GM18508 (cell line): ENCODE measurements around the gene DPP8.
"Not testable (repeated sequence)": the region's sequence is repeated elsewhere in the genome, so short reads cannot be mapped to it uniquely, and the experiment has no call there.

Experiments used
- ATAC-seq: cut with Tn5 transposase; IDR thresholded peaks from one replicate; pipeline ENCODE4 v1.9.1; 2021; ENCODE audit warnings: moderate number of reproducible peaks; ENCODE audit not compliant: insufficient read depth, unreplicated experiment

The DPP8 gene

DNA sequence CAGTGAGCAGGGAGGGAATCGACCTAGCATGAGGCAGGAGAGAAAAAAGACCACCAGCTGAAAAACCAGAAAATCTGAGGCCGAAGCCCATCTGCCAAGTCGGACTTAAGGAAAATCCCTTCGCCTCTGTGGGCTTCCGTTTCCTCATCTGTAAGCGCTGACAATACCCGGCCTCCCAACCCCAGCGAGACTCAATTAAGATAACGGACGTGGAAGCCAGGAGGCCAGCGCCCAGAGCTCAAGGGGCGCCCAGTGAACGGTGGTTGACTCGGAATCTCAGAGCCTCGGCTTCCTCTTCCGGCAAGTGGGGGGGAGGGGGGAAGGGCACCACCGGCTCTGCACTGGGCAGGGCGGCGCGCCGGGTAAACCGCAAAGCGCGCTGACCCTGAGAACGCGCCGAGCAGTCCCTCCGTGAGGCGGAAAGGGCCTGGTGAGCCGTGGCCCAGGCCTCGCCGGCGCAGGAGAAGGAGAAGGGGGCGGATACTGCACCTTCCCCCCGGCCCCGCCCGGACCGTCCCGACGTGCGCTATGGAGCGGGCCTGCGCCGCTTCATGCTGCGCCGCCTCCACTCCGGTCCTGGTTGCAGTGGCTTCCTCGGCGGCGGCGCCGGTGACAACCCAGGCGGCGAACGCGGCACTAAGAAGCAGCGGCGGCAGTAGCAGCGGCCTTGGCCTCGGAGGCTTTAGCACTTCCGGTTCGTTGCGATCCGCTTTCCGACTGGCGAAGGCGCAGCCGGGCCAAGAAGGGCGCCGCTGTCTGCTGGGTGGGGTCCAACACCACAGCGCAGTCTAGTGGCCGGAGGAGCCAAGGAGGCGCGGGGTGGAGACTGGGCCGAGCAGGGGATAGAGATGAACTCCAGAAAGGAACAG, at the start of gene DPP8:
TSS of gene DPP8 (minus strand) at position 693 of the 869 bp plus-strand sequence. CDS start 5,136 bp downstream, outside the sequence.
- ATAC-seq, result peak; percentile 62

DNA sequence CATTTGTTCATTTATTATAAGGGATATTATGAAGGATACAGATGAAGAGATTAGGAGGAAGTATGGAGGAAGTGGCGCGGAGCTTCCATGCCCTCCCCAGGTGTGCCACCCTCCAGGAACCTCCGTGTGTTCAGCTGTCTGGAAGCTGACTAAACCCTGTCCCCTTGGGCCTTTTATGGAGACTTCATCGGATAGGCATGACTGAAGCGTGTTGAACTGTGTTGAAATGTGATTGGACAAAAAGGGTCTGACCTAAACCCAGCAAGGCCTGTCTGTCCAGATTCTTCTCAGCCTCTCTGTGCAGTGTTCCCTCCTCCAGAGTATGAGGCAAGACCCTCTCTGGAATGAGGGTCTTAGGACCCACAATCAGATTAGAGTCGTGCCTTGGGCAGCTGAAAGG, 44.4 kb upstream of the DPP8 start:
- no peak for ATAC-seq

DNA sequence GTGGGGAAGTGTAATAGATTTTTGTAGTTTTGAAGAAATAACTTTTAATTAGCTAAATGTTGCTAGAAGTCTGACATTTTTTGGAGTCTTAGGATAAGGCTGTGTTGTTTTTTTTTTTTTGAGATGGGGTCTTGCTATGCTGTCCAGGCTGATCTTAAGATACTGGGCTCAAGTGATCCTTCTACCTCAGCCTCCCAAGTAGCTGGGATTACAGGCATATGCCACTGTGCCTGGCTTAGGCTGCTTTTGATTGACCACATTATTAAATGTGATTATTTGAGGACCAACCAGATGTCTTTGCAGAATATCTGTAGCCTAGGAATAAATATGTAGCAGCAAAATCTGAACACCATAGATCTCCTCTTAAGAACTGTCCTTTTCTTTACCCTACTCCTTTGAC, 42.5 kb upstream of the DPP8 start:
- ATAC-seq, result no peak

DNA sequence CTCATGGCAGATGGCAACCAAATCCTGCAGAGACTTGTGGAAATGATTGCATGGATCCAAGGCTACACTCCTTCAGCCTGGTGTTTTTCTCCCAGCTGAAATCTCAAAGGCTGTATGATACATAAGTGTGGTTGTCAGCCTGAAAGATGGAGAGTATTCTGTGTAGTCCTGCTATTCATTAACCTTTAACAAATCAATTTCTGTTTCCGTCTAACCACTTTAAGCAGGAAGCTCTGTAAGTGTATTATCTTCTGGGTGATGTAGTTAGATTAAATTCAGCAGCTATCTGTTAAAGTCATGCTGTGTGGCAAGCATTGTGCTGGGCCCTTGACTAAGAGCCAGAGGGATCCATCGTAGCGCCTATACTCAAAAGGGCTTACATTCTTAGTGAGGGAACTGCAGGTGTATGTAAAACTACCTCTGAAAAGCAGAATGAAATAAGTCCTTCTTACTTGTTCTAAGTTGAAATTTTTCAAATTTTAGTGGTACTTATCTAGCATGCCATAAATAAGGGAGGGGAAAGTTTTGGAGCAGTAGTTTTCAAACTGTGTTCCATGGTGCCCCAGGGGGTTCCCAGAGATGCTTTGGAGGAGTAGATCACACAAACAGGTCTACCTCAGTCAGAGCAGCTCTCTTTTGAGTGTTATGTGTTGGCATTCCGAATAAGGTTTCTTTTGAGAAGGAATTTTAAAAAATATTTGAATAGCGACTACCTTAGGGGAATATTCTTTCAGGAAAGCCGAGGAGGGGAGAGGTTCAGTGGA, 41.7 kb upstream of the DPP8 start:
- ATAC-seq, result no peak

DNA sequence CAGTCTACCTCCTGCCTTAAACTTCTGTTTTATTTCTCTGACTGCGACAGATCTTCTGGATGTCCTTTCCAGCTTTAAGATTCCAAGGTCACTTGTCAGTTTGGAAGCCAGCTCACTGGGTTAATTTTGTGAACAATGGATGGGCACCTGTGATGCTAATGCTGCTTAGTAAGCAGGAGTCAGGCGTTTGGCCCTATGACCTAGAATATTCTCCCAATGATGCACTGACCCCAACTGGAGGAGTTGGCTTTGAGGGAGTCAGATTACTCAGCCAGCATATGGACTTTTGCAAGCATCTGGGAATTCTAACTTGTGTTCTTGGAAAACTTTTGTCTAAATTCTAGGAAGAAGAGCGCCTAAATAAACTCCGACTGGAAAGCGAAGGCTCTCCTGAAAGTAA, 40.8 kb upstream of the DPP8 start:
- no peak for ATAC-seq

DNA sequence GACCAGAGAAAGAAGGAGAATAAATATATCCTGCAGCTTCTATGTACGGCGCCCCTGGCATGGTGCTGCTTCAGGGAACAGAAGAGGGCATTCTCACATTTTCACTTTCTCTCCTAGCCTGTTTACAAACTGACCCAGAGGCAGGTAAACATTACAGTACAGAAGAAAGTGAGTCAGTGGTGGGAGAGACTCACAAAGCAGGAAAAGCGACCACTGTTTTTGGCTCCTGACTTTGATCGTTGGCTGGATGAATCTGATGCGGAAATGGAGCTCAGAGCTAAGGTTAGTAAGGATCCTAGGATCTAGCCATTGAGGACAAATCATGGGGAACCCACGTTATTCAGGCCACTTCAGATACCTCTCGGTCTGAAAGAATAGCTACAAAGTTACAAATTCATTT, 39.1 kb upstream of the DPP8 start:
- ATAC-seq, result no peak

DNA sequence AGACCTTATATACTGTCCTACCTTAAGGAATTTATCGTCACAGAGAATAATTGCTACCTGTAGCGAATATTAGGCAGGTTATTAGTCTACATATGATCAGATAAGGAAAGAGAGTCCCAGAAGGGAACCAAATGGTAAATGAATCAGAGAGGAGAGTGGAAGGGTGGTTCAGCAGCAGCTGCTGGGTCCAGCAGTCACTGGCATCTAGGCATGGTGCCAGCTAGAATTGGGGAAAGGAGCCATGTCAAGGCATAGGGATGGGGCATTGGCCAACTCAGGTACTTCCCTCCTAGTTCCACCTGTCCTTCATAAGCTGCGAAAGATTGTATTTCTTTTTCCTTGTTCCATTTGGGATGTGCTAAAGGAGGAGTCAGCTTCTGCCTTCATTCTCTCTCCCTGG, 36.2 kb upstream of the DPP8 start:
- ATAC-seq, result no peak

DNA sequence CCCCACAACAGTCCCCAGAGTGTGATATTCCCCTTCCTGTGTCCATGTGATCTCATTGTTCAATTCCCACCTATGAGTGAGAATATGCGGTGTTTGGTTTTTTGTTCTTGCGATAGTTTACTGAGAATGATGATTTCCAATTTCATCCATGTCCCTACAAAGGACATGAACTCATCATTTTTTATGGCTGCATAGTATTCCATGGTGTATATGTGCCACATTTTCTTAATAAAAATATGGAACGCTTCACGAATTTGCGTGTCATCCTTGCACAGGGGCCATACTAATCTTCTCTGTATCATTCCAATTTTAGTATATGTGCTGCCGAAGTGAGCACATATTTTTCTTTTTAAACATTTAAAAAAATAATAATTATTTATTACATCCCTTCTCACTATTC, 35.4 kb upstream of the DPP8 start:
- not testable (repeated sequence) for ATAC-seq

DNA sequence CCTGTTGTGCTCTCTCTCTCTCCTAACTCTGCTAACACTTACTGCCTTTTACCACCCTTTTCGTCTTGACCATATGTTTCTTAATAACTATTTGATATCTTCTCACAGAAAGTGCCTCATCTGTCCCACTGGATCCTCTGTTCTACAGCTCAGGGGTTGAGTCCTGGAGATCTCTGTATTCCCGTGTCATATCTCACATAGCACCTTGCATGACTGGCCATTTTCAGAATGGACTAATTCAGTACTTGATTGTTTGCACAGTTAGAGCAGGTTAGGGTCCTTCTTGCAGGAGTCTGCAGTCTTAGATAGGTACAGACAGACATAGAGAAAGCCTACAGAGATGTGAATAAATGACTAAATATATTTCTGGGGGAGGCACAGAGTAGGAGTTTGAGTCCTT, 33.7 kb upstream of the DPP8 start:
- ATAC-seq, result no peak

DNA sequence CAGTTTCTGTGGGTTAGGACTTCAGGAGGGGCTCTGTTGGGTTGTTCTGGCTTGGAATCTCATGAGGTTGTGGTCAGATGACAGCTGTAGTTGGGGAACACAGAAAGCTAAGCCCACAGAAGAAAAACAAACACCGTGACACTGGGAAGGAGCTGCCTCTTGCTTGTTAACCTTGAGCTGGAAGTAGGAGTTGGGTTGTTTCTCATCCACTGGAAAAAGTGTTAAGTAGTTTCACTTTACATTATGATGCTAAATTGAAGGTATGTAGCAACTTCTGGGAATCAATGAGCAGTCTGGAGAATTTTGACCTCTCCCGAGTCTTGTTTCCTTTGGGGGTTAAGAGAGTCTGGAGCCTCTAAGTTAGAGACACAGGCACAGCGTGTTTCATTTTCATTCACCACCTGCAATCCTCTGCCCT, 33.2 kb upstream of the DPP8 start:
- ATAC-seq, result no peak

DNA sequence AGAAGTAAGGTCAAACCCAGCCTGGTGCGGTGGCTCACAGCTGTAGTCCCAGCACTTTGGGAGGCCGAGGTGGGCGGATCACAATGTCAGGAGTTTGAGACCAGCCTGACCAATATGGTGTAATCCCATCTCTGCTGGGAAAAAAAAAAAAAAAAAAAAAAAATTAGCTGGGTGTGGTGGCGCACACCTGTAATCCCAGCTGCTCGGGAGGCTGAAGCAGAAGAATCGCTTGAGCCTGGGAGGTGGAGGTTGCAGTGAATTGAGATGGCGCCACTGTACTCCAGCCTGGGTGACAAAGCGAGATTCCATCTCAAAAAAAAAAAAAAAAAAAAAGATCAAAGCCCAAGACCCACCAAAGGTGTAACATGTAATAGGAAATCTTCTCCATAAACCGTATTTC, 31.8 kb upstream of the DPP8 start:
- ATAC-seq, result not testable (repeated sequence)

DNA sequence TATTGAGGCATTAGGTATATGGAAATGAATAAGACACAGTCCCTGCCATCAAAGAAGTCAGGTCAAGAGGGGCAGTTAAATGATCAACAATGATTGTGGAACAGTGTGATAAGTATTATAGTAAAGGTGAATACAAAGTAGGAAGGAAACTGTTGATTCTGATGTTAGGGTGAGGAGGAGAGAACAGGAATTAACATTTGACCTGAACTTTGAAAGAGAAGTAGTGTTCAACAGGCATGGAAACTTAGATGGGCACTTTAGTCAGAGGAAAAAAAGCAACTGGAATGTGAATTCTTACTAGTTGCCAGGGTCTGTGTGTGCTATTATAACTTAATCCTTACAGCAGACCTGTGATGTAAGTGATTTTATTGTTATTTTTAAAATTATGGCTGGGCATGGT, 30.4 kb upstream of the DPP8 start:
- ATAC-seq, result no peak

DNA sequence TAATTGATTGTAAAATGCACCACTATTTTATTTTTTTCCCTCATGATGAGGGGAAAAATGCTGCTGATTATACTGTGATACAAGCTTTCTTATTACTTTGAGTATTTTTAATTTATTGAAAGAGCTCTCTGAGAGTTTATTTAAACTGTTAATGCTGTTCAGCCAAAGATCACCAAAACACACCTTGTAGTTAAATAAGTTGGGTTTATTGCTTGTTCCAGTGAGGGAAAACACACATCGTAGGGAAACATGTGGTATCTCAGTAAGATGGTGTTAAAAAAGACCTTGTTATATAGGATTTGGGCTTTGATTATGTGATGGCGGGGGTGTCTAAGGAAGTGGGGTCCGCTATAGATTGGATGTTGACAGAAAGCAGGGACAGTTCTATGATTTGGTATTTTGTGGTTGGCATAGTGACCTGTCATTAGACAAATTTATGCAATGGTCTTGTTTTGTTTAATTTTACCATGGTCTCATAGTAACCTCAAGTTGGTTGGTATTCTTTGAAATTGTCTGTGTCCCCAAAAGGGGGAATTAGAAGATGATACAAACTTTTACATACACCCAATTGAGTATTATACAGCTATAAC, 23.8 kb upstream of the DPP8 start:
- ATAC-seq, result no peak

DNA sequence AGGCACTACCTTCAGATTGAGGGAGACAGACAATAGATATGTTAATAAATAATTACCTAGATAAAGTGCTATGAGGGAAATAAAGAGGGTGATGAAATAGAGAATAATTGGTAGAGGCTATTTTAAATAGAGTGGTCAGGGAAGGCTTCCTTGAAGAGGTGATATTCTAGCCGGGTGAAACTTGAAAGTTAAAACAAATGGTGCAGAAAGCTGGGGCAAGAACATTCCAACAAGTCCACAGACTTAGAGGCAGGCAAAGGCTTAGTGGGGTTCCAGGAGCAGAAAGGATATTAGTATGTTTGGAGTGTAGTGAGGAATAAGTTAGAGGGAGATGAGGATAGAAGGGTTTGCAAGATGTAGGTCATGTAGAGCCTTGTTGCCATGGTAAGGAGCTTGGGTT, 22.8 kb upstream of the DPP8 start:
- ATAC-seq, result no peak

DNA sequence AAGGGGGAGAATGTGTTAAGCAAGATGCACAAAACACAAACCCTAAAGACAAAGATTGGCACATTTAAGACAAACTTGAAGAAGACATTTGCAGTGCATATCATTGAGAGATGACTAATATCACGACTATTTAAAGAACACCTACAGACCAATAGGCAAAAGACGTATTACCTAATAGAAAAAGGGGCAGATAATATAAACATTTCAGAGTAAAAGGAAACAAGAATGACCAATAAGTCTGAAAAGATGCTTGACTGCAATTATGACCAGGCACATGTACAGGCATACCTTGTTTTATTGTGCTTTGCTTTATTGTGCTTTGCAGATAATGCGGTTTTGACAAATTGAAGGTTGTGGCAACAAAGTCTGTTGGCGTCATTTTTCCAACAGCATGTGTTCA, 17.7 kb upstream of the DPP8 start:
- ATAC-seq, result no peak

DNA sequence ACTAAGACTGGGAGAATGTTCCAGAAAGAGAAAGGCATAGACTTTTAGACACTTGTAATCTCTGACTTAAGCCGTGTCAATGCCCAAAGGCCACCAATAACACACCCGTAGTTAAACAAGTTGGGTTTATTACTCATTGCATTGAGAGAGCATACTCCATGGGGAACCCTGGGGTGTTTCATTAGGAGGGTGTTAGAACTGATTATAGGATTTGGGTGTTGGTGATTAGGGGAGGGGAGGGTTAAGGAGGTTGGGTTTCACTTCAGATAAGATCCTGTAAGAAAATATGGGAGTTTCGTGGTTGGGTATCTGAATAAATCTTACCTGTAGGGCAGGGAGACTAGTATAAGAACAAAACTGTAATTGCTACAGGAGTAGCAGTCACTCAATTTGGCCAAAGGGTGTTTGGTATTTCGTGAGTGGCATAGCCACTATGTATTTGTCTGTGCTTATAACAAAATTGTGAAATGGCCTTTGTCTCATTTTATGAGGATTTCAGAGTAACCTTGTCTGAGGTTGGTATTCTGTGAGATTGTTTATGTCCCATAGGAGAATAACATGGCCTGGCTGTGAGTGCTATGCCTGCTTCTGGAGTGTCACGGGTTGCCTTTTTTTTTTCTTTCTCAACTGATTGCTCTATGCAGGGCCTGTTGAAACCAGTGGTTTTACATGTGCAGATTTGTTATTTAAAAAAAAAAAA, 15.7 kb upstream of the DPP8 start:
- no peak for ATAC-seq

DNA sequence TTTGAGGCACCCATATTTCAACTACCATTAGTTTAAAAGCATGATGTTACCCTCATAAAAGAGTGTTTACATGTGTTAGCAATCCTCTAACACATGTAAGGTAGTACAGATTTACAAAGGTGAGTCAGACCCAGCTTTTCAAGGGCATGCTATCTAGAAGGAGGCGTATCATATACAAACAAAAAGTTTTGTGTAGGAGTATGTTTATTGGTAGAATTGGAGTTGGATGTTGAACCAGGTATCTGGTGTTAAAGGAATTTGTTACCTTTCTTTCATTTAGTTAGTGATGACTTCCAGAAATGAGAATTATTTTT, 15.2 kb upstream of the DPP8 start:
- ATAC-seq, result no peak

DNA sequence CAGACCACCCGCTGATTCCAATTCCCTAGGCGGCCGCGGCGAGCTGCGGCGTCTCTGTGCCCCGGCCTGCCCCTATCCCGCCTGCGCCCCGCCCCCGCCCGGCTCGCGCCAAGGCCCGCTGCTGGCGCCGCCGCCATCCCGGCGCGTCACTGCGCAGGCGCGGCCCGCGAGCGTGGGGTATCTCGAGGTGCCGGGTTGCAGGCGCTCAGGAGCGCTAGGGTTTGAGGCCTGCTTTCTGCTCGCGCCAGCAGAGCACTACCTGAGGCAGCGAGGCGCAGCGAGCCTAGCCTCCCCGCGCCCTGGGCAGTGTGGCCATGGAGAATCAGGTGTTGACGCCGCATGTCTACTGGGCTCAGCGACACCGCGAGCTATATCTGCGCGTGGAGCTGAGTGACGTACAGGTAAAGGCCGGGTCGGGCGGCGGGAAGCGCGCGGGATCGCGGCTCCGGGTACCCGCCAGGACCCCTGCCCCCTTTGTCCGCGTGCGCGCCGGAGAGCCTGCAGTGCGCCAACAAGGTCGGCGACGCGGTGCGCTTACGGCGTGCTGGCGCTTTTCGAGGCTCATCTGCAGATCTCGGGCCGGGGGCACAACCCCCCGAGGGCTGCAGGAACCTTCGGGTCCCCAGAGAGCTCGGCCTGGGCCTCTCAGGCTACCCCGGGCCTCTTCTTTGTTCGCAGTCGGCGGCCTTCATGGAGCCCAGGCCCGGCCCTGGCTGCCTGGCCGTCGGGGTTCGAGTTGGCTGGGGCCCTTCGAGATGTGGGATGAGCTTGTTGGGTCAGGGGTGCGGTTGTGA, 13.0 kb upstream of the DPP8 start, which contains the start of gene HACD3:
TSS of gene HACD3 (plus strand) at position 146 of the 794 bp plus-strand sequence. CDS start at position 315, 169 bp downstream.
- ATAC-seq, result no peak

DNA sequence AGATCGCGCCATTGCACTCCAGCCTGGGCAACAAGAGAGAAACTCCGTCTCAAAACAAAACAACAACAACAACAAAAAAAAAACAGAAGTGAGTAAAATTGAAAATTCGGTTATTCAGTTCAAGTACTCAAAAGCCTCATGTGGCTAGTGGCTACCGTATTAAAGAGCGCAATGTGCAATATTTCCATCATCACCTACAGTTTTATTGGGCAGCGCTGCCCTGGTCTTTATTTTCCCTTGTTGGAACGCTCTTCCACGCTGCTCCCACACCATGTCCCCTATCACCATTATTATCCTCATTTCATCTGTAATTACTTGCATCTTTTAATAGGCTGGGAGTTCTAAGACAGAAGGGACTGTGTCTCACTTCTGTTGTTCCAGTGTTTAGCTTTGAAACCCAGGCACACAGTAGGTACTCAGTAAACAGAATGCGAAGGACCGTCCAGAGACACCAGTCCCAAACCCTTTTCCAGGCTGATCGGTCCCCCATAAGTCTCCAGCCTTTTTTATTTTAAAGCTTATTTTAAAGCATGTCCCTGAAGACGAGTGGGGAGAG, 12.4 kb upstream of the DPP8 start:
- ATAC-seq, result no peak
